CD4-positive, alpha-beta T cell treated with Interleukin-4 for 4 hours (primary cell): ENCODE measurements around the gene THSD1.
"Not testable (repeated sequence)": the region's sequence is repeated elsewhere in the genome, so short reads cannot be mapped to it uniquely, and the experiment has no call there.

Experiments
- DNase-seq: peaks from one replicate; pipeline ENCODE4 v3.0.0-alpha.2; 2020

Gene THSD1

DNA sequence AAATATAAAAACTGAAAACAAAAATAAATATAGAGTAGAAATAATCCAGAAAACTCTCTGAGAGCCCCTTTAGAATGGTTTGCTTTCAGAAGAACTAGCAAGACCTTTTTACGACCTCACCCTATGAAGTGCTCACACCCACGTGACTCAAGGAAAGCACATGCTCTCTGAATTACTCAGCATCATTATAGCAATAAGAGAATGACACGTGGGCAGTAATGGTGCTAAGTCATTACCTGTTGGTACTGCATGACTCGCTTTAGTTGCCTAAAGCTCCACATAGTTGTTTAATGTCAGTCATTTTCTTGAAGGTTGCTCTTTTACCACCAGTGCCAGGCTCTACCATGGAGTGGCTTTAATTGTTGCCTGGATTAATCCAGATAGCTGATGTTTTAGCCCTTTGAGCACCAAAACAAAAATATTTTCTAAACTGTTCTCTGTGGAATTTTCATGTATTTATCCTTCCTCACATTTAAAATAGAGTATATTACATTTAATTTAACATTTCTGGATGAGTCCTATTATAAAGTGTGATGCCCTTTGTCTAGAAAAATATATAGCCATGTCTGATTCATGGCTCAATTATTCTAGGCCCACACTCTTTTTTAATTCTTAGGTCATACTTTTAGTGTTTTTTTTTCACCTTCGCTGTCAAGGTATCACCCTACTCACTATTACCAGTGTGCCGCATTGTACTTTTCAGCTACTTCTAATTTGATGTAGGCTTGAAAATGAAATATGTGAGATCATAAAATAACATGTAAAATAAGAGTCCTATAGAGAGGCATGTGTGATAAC, 56.8 kb downstream of the THSD1 start:
- no peak for DNase-seq

DNA sequence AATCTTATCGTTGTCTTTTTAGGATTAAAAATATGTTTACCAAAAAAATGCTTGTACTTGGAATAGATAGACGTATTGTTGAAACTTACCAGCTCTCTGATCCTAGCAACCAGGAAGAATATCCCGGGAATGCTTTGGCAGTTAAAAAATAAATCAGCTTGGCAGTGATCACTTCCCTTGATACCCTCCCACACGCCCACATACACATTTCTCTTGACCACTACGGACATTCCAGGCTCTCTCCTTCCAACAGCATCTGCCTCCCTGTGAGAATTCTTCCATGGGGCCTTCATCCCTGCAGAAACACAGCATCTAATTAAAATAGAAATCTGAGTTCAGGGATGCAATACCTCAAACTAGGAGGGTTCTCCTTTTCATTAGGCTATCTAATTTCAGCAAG, 57.9 kb downstream of the THSD1 start:
- DNase-seq: no peak

DNA sequence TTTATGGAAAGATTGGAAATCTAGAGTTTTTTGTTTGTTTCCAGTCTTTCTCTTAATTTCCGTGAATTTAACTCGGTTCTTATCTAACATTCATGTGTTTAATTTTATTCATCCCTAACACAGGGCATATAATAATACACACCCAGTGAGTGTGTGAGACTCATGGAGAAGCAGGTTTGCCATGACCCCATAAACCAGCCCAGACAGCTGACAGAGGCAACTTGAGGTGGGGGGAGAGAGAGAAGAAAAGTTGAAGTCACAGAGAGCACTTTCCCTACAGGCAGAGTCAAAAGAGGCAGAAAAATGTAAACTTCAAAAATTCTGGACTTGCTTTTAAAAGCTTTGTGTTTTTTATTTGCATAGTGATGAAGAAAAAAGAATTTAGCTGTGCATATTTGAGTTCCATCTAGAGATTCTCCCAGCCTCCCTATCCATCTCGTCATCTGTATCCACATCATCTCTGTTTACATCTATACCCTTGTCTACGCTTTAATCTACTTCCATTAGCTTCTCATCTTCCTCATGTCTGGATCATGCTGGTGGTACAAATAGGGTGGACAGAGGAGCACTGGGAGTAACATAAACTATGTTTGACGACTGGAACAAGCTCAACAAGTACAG, 60.2 kb downstream of the THSD1 start:
- DNase-seq: no peak

- DNase-seq: no peak
Measured at GRCh38 chr13:52345048-52345447, 60.9 kb downstream of the THSD1 start.

- no peak for DNase-seq
Measured at GRCh38 chr13:52344108-52344507, 61.9 kb downstream of the THSD1 start.

GRCh38 chr13:52342203-52342602, 63.8 kb downstream of the THSD1 start:
- not testable (repeated sequence) for DNase-seq

DNA sequence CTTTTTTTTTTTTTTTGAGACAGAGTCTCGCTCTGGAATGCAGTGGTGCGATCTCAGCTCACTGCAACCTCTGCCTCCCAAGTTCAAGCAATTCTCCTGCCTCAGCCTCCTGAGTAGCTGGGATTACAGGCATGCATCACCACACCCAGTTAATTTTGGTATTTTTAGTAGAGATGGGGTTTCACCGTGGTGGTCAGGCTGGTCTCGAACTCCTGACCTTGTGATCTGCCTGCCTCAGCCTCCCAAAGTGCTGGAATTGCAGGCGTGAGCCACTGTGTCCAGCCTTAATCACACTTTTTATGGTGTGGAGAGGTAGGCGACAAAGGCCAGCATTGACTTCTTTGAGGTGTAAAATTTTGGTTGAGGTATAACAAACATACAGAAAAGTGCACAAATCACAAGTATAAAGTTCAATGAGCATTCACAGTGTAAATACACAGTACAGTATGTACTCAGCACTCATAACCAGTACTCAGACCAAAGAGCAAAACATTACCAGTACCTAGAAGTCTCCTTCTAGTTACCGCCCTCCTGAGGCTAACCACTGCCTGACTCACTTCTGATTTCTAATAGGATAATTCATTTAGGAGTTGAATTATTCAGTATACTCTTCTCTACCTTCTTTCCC, 68.0 kb downstream of the THSD1 start:
- not testable (repeated sequence) for DNase-seq

GRCh38 chr13:52334107-52334506, 71.9 kb downstream of the THSD1 start:
- DNase-seq: not testable (repeated sequence)

DNA sequence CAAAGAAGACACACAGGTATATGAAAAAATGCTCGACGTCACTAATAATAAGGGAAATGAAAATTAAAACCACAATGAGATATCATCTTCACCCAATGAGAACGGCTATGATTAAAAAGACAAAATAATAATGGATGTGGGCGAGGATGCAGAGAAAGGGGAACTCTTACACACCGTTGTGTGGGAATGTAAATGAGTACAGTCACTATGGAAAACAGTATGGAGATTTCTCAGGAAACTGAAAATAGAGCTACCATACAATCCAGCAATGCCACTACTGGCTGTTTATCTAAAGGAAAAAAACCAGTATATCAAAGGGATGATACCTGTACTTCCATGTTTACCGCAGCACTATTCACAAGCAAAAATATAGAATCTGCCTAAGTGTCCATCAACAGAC, 74.1 kb downstream of the THSD1 start:
- not testable (repeated sequence) for DNase-seq
